HG02763 (cell line): Measurements from ENCODE around the gene C19orf25.
"Not testable (repeated sequence)": the region's sequence is repeated elsewhere in the genome, so short reads cannot be mapped to it uniquely, and the experiment has no call there.

Experiments
- ATAC-seq: cut with Tn5 transposase; IDR thresholded peaks from one replicate; pipeline ENCODE4 v1.9.1; 2021; ENCODE audit warnings: mild to moderate bottlenecking, moderate library complexity; ENCODE audit not compliant: unreplicated experiment

The C19orf25 gene

GRCh38 chr19:1482361-1483130 is 3.5 kb upstream of the C19orf25 start:
- no peak for ATAC-seq

- ATAC-seq, result no peak
These were observed 2.9 kb upstream of the C19orf25 start for GRCh38 chr19:1481893-1482360.

- no peak for ATAC-seq
These were observed 2.3 kb upstream of the C19orf25 start for GRCh38 chr19:1481224-1481892.

DNA sequence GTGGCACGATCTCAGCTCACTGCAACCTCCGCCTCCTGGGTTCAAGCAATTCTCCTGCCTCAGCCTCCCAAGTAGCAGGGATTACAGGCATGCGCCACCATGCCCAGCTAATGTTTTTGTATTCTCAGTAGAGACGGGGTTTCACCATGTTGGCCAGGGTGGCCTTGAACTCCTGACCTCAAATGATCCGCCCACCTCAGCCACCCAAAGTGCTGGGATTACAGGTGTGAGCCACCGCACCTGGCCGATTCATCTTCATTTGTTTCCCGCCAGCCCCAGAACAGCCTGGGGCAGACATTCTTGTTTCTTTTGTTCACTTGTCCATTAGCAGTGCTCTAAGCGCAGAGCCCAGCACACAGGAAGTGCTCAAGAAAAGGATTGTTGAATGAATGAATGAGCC is 2.0 kb downstream of the C19orf25 start:
- ATAC-seq, result not testable (repeated sequence)

GRCh38 chr19:1475751-1476437 is 3.1 kb downstream of the C19orf25 start:
- ATAC-seq, result no peak

- ATAC-seq, result no peak
These were observed 4.2 kb downstream of the C19orf25 start for GRCh38 chr19:1474765-1475351.

DNA sequence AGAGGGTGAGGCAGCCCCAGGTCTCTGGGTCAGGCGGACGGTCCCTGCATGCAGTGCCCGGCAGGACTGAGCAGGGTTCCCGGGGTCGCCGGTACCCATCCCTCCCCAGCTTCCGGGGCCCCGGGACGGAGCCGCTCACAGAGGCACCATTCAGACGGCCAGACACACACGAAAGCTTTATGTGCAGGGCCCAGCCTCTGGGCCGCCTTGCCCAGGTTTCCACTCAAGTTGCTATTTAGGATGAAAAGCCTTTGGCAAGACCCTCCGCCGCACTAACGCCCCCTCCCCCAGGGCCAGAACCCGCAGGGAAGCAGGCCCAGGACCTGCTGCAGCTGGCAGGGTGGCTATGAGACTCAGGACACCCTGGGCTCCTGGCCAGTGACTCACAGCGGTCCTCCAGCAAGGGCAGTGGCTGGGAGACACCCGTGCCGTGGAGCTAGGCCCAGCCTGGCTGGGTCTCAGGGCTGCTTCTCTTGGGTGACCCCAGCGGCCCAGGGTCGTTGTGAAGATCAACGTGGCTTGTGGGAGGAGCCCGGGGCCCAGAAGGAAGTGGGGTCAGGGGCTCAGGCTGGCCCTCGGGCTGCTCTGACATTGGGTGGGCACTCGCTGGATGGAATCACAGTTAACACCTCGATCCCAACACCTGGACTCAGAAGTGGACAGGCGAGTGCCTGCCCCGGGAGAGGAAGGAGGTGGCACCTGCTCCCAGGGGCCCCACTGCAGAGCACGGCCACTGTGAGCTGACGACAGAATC is 4.8 kb downstream of the C19orf25 start:
- no peak for ATAC-seq

DNA sequence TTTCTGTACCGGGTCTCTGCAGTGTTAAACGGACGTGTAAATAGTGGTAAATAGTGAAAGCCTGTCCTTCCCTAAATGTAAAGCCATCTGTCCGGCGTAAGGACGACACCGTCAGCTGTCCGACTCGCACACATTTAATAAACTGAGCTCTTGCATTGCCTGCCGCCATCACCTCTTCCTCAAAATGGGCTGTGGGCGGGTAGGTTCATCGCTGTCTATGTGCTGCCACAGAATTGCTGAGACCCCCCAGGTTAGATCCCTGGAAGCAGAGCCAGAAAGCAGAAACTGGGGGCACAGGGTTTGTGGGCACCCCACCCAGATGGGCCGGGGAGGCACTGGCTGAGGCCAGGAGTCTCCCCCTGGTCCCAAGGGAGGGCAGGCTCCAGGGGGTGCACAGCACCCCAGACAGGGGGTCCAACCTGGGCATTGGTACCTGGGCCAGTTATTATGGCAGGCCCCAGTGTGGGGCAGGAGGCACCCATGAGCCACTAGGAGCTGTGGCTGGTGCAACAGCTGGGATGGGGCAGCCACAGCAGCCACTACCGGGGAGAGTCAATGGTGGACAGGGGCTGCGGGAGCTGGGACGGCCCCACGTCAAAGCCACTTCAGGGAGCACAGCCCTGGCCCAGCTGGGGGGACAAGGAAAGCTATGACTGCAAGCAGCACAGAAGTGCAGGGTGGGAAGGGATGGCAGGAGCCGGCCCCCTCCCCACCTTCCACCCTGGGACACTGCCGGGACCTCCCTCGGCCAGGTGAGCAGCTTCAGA is 5.7 kb downstream of the C19orf25 start:
- no peak for ATAC-seq

DNA sequence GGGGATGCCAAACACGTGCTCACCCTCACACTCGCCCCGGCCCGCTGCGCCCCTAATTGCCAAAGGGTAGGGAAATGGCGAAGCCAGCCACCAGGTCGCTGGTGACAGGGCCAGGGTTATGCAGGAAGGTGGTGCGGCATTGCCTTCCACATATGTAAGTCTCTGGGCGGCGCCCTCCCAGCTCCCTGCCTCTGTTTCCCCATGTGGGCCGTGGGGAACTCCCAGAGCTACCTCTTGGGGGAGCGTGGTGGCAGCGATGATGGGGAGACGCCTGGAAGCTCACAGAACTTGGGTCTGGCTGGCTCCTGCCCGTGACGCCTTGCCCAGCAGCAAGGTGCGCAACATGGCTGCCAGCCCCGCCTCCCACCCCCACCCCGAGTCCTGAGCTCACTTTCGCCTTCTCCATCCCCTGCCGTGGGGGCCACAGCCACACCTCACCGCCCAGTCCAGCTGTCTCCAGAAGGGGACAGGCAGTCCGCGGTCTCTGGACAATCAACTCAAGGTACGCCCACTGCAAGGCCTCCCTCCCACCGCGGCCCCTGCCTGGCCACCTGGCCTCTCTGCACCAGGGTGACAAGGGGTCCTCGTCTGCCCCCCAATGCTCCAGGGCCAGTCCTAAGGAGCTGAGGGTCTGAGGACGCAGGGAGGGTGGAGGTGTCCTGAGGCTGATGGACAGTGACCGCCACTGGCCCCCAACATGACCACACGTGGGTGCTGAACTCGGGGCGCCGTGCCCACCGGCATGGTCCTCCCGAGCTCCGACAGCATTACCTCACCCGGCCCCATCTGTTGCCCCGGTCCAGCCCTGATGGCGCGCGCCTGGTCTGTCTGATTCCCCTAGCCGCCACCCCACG is 6.6 kb downstream of the C19orf25 start:
- ATAC-seq, result no peak

GRCh38 chr19:1471515-1472160 is 7.4 kb downstream of the C19orf25 start:
- no peak for ATAC-seq

GRCh38 chr19:1471010-1471514 is 8.0 kb downstream of the C19orf25 start:
- no peak for ATAC-seq

GRCh38 chr19:1470305-1471009 is 8.6 kb downstream of the C19orf25 start:
- ATAC-seq, result no peak

GRCh38 chr19:1470055-1470304 is 9.0 kb downstream of the C19orf25 start:
- ATAC-seq, result no peak

DNA sequence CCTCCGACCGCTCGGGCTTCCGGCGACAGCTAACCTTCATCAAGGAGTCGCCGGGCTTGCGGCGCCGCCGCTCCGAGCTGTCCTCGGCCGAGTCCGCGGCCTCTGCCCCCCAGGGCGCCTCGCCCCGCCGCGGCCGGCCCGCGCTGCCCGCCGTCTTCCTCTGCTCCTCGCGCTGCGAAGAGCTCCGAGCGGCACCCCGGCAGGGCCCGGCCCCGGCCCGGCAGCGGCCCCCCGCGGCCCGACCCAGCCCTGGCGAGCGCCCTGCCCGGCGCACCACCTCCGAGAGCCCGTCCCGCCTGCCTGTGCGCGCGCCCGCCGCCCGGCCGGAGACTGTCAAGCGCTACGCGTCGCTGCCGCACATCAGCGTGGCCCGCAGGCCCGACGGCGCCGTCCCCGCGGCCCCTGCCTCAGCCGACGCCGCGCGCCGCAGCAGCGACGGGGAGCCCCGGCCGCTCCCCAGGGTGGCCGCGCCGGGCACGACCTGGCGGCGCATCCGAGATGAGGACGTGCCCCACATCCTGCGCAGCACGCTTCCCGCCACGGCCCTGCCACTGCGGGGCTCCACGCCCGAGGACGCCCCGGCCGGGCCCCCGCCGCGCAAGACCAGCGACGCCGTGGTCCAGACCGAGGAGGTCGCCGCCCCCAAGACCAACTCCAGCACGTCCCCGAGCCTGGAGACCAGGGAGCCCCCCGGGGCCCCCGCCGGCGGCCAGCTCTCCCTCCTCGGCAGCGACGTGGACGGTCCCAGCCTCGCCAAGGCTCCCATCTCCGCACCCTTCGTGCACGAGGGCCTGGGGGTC is 9.6 kb downstream of the C19orf25 start:
- ATAC-seq, result no peak

GRCh38 chr19:1468821-1469254 is 10.2 kb downstream of the C19orf25 start:
- ATAC-seq, result no peak

DNA sequence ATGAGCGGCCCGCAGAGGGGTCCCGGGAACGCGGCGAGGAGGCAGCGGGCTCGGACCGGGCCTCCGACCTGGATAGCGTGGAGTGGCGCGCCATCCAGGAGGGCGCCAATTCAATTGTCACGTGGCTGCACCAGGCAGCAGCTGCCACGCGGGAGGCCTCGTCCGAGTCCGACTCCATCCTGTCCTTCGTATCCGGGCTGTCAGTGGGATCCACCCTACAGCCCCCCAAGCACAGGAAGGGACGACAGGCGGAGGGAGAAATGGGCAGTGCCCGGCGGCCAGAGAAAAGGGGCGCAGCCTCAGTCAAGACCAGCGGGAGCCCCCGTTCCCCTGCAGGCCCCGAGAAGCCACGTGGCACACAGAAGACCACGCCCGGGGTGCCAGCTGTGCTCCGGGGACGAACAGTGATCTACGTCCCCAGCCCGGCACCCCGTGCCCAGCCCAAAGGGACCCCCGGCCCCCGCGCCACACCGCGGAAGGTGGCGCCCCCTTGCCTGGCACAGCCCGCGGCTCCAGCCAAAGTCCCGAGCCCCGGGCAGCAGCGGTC is 10.7 kb downstream of the C19orf25 start:
- no peak for ATAC-seq
